Activated naive CD8-positive, alpha-beta T cell treated with anti-CD3 and anti-CD28 coated beads for 36 hours (primary cell): ENCODE data around the gene PIGS. TPM values are rescaled to one million over a fixed set of nuclear protein-coding genes. Genes with fewer than 3 reads are reported as not detected.
A peak's percentile ranks its signal among the peaks of the same experiment; 100 is the strongest.

Source experiments
- DNase-seq: peaks from one replicate; pipeline ENCODE4 v3.0.0; 2021
- H3K27ac Mint-ChIP-seq: one replicate; pipeline ENCODE4 v1.8.0; 2022; ENCODE audit warnings: mild to moderate bottlenecking, moderate library complexity, mixed read lengths
- H3K27me3 Mint-ChIP-seq: one replicate; pipeline ENCODE4 v1.8.0; 2022; ENCODE audit warnings: mild to moderate bottlenecking, mixed read lengths
- H3K36me3 Mint-ChIP-seq: one replicate; pipeline ENCODE4 v1.8.0; 2021; ENCODE audit warnings: mild to moderate bottlenecking, mixed read lengths
- H3K4me1 Mint-ChIP-seq: one replicate; pipeline ENCODE4 v1.8.0; 2021; ENCODE audit warnings: mixed read lengths
- H3K4me3 Mint-ChIP-seq: one replicate; pipeline ENCODE4 v1.8.0; 2022; ENCODE audit warnings: mild to moderate bottlenecking, moderate library complexity, mixed read lengths
- H3K9me3 Mint-ChIP-seq: one replicate; pipeline ENCODE4 v1.8.0; 2022; ENCODE audit warnings: mixed read lengths
- total RNA-seq, 2 experiments: library from RNA; stranded (reverse); gene quantifications; one replicate each; pipeline ENCODE4 v1.2.3, GENCODE V29; 2021

Gene PIGS
- total RNA-seq, 2 experiments from 2014 or later = 41.5 to 42.5 TPM

DNA sequence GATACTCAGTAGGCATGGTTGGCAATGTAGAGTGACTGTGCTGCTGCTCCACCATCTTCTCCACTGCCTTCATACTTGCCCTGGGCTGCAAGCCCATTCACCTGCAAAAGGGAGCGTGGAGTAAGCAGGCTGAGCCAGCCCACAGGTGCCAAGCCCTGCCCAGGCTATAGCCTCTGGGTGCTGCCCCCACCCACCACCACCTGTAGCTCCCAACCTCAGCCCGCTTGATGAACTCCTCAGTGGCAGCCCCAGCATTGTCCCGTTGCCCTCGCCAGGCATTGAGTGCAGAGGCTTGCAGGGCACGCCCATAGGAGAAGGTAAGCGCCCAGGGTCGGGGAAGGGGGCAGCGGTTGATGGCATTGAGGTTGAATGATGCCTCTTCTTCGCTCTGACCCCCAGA, 2.2 kb upstream of the PIGS start:
- no peak for DNase-seq
- no peak overlapping the region for H3K27ac Mint-ChIP-seq
- peaks cover 35% of the 10 kb centered on the region for H3K4me1 Mint-ChIP-seq
- peaks cover 27% of the 10 kb centered on the region for H3K36me3 Mint-ChIP-seq
- no peak overlapping the region for H3K4me3 Mint-ChIP-seq
- H3K27me3 Mint-ChIP-seq = no peaks in the 10 kb centered on the region
- H3K9me3 Mint-ChIP-seq = no peaks in the 10 kb centered on the region

DNA sequence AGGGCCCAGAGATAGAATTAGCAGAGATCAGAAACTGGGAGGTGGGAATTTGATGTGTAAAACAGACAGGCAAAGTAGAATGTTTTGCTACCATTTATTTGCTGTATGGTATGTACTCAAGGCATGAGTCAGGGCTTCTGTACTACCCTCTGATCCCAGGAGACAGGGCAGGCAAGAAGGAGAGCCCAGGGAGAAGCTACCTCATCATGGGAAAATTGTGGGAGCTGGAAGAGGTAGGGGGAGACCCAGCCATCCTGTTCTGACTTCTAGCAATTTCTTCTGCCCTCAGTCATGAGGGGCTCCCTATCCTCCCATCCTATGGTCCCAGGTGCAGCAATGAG, 1.7 kb upstream of the PIGS start:
- peaks cover 38% of the 10 kb centered on the region for H3K4me1 Mint-ChIP-seq
- H3K27ac Mint-ChIP-seq = no peak overlapping the region
- no peaks in the 10 kb centered on the region for H3K9me3 Mint-ChIP-seq
- no peak overlapping the region for H3K4me3 Mint-ChIP-seq
- no peak for DNase-seq
- peaks cover 30% of the 10 kb centered on the region for H3K36me3 Mint-ChIP-seq
- no peaks in the 10 kb centered on the region for H3K27me3 Mint-ChIP-seq

DNA sequence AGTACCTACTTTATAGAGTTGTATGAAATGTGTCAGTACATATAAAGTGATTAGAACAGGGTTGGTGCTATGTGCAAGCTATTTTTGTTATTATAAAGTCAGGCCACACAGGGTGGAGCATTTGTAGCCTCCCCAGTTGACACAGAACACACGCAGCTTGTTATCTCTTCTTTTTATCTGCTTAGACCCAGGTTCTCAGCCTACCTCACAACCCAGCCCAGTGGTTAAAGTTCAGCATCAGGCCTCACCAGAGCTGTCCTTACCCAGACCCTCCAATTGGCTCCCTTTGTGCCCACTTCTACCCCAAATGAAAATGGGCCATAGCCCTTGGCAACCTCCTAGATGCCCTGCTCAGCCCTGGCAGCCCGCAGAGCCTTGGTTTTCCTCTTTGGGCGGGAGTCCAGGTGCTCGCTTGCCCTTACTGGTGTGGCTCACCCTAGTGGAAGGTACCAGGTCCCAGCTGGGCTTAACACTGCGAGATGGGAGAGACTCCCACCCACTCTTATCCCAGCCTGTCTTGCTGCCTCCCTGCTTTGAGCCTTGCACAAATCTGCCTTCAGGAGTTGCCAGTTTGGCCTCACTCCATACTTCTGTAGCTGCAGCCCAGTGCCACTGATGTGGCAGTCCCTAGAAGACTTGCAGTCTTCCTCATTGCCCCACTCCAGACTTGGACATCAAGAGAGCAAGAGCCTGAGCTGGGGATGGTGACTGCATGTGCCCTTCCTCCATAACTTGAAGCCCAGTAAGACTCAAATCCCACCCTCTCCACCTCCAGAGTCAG, 1.1 kb upstream of the PIGS start:
- no peak for DNase-seq
- Mint-ChIP-seq H3K27me3 (no peaks in the 10 kb centered on the region), H3K36me3 (peaks cover 34% of the 10 kb centered on the region), H3K4me3 (peak overlapping the region; percentile 85), H3K9me3 (no peaks in the 10 kb centered on the region), H3K27ac (peak overlapping the region; percentile 94), H3K4me1 (peaks cover 43% of the 10 kb centered on the region)

DNA sequence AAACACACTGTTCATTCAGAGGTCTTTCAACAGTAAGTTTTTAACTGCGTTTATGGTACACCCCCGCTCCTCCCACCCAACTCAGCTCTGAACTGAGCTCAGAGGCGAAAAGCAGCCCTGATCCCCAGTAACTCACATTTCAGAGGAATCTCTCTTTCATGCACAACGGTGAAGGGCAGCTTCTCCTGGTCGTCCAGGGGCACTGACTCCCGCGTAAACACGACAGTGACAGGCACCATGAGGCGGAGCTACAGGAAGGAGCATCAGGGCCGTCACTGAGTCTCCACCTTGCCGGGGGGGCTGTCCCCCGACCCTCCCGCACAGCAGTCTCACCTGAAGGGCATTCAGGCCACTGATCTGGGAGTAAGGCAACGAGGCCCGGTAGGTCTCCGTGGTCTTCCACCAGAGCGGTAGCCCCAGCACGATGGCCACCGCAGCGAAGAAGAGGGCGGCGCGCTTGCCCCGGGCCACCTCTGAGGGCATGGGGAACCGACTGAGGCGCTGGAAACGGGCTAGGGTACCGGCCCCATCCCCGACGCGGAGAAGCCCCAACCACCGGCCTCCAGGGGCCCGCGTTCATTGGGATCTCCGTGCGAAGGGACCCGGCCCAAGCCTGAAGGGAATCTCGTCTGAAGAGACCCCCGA, 486 bp downstream of the PIGS start:
- no peaks in the 10 kb centered on the region for H3K9me3 Mint-ChIP-seq
- H3K27me3 Mint-ChIP-seq = no peaks in the 10 kb centered on the region
- H3K4me3 Mint-ChIP-seq = peak overlapping the region; percentile 85
- H3K27ac Mint-ChIP-seq = peak overlapping the region; percentile 94
- H3K36me3 Mint-ChIP-seq = peaks cover 20% of the 10 kb centered on the region
- H3K4me1 Mint-ChIP-seq = peaks cover 37% of the 10 kb centered on the region
- peak; percentile 51 for DNase-seq

DNA sequence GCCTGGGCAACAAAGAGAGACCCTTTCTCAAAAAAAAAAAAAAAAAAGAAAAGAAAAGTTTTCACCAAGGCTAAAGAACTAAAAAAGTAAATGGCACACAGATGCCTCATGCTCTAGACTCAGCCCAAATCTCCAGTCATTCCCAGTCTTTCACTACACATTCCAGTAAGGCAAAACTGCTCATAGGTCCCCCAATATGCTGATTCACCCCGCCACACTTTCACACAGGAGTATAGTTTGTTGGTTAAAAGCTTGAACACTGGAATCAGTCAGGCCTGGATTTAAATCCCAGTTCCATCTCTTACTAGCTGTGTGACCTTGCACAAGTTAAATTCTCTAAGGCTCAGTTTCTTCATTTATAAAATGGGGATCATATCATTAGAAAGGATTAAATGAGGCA, 1.9 kb downstream of the PIGS start:
- Mint-ChIP-seq H3K27me3 (no peaks in the 10 kb centered on the region), H3K4me1 (peaks cover 40% of the 10 kb centered on the region), H3K4me3 (peak overlapping the region; percentile 85), H3K36me3 (peaks cover 21% of the 10 kb centered on the region), H3K27ac (peak overlapping the region; percentile 35), H3K9me3 (no peaks in the 10 kb centered on the region)
- no peak for DNase-seq

DNA sequence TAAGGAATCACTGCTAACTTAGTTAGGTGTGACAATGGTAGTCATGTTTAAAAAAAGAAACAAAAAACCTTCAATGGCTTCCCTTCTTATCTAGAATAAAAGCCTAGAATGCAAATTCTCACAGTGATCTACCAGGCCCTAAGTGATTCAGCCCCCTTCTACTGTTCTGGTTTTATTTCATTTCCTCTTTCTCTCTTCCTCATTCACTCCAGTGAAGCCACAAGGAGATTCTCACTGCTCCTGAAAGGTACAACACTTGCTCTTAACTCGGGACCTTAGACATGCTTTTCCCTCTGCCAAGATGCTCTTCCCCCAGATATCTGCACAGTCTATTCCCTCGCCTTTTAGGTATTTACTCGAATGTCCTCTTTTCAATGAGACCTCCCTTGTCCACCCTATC, 3.7 kb downstream of the PIGS start:
- no peaks in the 10 kb centered on the region for H3K27me3 Mint-ChIP-seq
- no peak overlapping the region for H3K27ac Mint-ChIP-seq
- H3K36me3 Mint-ChIP-seq = peaks cover 18% of the 10 kb centered on the region
- H3K9me3 Mint-ChIP-seq = no peaks in the 10 kb centered on the region
- DNase-seq = no peak
- H3K4me3 Mint-ChIP-seq = peak overlapping the region; percentile 16
- H3K4me1 Mint-ChIP-seq = peaks cover 34% of the 10 kb centered on the region

DNA sequence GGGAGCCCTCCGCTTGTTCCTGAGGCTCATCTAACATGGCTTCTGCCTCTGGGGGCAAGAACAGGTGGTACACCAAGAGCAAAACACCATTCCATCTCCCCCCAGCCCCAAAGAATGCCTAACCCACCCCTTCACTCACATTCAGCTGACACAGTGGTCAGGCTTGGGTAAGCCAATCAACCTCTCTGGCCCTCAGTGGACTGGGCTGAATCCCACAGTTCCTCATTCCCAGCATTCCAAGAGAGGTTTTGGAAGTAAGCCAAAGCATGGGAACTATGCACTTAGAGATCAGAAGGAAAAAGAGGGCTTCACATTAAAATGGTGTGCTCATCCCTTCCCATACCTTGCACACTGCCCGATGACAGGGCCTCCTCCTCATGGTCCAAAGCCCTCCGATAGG, 7.8 kb downstream of the PIGS start:
- no peak for DNase-seq
- Mint-ChIP-seq H3K4me3 (no peak overlapping the region), H3K4me1 (peaks cover 13% of the 10 kb centered on the region), H3K9me3 (no peaks in the 10 kb centered on the region), H3K27ac (no peak overlapping the region), H3K36me3 (peaks cover 20% of the 10 kb centered on the region), H3K27me3 (no peaks in the 10 kb centered on the region)

DNA sequence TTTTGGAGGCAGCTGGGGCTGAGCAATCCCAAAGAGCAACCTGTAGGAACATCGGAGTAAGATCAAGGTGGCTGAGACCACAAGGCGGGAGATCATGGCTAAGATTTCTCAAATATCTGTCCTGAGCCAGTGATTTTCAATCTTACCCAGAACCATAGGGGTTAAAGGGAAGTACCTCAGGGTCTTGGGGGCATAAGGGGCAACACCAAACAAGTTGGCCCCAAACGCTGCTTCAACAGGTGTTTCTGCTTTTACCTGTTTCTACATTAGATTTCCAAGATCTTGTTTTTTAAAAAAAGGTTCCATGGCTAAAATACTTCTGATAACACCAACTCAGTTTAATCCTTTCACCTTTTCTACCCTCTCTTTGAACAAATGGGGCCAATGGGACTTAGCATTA, 16.3 kb downstream of the PIGS start:
- no peak for DNase-seq
- Mint-ChIP-seq H3K27ac (peak overlapping the region; percentile 10), H3K4me3 (no peak overlapping the region), H3K9me3 (no peaks in the 10 kb centered on the region), H3K27me3 (no peaks in the 10 kb centered on the region), H3K36me3 (peaks cover 13% of the 10 kb centered on the region), H3K4me1 (peaks cover 26% of the 10 kb centered on the region)

DNA sequence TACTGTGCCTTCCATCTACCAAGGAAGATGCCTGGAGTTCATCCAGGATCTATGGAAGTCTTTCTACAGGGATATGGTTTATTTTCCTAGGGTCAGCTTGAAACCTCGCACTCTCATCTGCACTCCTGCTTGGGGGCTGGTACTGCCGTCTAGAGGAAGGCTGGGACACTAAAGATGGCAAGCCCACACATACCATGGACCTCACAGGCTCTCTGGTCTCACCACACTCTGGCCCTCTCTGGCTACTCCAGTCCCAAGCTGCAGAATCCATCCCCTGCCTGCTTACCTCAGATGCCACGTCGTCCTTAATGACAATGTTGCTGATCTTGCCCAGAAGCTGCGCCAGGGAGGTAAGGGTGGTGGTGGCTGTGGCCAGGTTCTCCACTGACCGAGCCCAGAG, 16.8 kb downstream of the PIGS start:
- Mint-ChIP-seq H3K4me3 (no peak overlapping the region), H3K27ac (peak overlapping the region; percentile 10), H3K27me3 (no peaks in the 10 kb centered on the region), H3K36me3 (peaks cover 10% of the 10 kb centered on the region), H3K9me3 (no peaks in the 10 kb centered on the region), H3K4me1 (peaks cover 30% of the 10 kb centered on the region)
- DNase-seq = no peak

DNA sequence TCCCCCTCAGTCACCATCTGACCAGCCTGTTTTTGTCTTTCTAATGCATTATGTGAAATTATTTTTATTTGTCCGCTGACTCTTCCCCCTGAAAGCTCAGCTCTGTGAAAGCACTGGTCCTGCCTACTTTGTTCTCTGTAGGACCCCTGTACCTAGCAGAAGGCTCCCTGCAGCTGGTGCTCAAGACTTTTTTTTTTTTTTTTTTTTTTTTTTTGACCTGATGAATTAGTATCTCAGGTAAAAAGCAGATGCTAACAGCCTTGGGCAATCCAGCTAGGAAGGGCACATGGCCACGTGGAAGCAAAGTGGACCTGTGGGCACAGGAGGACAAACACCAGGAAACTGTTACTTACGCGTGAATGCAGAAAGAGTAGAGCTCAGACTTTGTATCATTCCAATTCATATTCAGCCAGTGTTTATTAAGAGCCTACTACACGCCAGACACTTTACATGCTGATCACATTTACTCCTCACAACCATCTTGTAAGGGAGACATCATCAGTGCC, 18.3 kb downstream of the PIGS start:
- Mint-ChIP-seq H3K36me3 (peaks cover 10% of the 10 kb centered on the region), H3K27me3 (no peaks in the 10 kb centered on the region), H3K4me1 (peaks cover 44% of the 10 kb centered on the region)

DNA sequence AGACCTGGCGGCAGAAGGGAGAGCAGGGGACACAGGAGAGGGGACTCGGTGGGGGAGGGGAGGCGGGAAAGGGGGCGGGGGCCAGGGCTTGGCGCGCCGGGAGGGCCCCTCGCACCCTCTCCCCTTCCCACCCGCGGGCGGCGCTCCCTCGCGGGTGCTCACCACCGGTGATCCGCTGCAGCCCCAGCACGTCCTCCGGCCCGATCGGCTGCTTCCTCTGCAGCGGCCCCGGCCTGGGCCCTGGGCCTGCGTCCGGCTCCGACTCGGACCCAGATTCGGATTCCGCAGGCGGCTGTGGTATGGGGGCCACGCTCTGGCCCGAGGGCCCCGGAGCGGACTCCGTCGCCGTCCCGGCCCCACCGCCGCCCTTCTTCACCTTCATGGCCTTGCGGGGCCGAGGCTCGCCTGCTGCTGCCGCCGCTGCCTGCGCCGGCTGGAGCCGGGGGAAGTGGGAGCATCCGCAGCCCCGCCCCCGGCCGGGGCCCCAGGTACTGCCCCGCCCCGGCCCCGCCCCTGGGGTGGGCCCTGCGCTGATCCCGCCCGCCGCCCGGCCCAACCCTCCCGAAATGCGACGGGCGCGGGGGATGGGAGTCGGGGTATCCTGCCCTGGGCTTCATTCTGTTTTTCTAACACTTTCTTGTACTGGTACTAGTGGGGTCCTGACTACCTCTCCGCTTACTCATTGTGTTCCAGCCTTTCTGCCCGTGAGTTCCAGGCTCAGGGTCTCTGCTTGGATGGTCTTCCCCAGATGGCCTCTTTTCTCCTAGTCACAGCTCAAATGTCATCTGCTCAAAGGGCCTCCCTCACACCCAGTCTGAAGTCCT, 18.9 kb downstream of the PIGS start, which contains the start of gene UNC119:
UNC119 (minus strand) TSS at position 449 of the 824 bp plus-strand sequence; CDS start at position 382, 67 bp downstream.
- Mint-ChIP-seq H3K4me1 (peaks cover 46% of the 10 kb centered on the region), H3K36me3 (peaks cover 13% of the 10 kb centered on the region), H3K27ac (peak within 1 kb of the TSS; percentile 57), H3K9me3 (no peaks in the 10 kb centered on the region), H3K27me3 (no peaks in the 10 kb centered on the region), H3K4me3 (peak within 1 kb of the TSS; percentile 89)
- peak; percentile 86 for DNase-seq

More for the DNA sequence above, 18.3 kb downstream of the PIGS start:
- DNase-seq = no peak
- peak overlapping the region; percentile 80 for H3K4me3 Mint-ChIP-seq
- no peaks in the 10 kb centered on the region for H3K9me3 Mint-ChIP-seq
- H3K27ac Mint-ChIP-seq = peak overlapping the region; percentile 57

DNA sequence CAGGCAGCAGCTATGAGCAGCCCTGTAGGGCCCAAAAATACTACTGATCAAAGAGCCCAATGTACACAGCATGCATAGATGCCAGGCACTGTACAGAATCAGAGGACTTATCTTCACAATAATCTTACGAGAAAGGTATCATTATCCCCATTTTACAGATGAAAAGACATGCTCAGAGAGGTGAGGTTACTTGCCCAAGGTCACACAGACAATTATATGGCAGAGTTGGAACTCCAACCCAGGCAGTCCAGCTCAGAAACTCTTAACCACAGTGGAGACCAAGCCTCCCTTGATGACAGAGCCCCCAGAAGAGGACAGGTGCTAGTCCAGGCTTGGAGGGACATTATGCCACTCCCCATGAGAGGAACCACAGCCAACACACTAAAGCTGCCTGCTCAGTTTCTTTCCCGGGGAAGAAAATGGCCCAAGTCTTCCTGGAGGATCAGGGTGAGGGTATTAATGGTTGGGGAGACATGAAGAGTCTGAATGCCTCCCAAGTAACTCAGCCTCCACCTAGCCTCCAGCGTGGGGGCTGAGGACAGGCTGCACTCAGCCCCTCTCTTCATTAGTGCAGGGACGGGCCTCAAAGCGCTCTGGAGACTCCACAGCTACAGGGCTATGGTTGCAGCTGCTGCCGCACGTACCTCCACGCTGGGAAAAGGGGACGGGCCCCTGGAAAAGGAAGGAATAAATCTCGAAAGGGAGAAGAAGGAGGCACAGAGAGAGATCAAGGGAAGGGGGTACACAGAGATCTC, 19.7 kb downstream of the PIGS start:
- Mint-ChIP-seq H3K4me1 (peaks cover 47% of the 10 kb centered on the region), H3K36me3 (peaks cover 13% of the 10 kb centered on the region)

DNA sequence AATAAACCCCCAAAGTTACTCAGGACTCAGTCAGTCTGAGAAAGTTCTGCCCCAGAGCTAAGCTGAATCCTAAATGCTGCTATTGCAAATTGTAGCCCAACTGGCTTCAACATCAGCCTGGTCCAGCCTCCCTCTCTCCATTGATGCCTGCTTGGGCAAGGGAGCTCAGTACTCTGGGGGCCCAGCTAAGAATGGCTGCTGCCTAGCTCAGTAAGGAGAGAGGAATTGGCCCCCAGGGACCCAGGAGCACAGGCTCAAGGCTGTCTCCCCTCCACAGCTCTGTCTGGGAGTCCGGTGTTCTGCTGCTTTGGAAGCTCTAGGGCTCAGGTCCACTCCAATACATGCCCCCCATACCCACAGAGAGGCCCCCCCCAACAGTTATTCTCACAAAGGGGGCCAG, 20.5 kb downstream of the PIGS start:
- peaks cover 47% of the 10 kb centered on the region for H3K4me1 Mint-ChIP-seq
- H3K27me3 Mint-ChIP-seq = no peaks in the 10 kb centered on the region
- peaks cover 12% of the 10 kb centered on the region for H3K36me3 Mint-ChIP-seq
- H3K4me3 Mint-ChIP-seq = peak overlapping the region; percentile 89
- DNase-seq = no peak
- H3K27ac Mint-ChIP-seq = peak overlapping the region; percentile 36
- H3K9me3 Mint-ChIP-seq = no peaks in the 10 kb centered on the region

More for the DNA sequence above, 19.7 kb downstream of the PIGS start:
- Mint-ChIP-seq H3K9me3 (no peaks in the 10 kb centered on the region), H3K27ac (peak overlapping the region; percentile 42), H3K27me3 (no peaks in the 10 kb centered on the region), H3K4me3 (peak overlapping the region; percentile 89)
- DNase-seq = no peak
